HuH-7.5 (cell line): ENCODE data around the gene ADK.

Experiments
- DNase-seq: peaks from one replicate; pipeline ENCODE4 v3.0.0; 2011; ENCODE audit warnings: low spot score

ADK gene

GRCh38 chr10:74743401-74743800 lies 592.4 kb downstream of the ADK start:
- DNase-seq: peak; percentile 15

GRCh38 chr10:74745449-74745848 lies 594.4 kb downstream of the ADK start:
- DNase-seq: no peak

- no peak for DNase-seq
Observed at GRCh38 chr10:74746813-74747212, 595.8 kb downstream of the ADK start.

- no peak for DNase-seq
Observed at GRCh38 chr10:74748468-74749031, 597.5 kb downstream of the ADK start.

GRCh38 chr10:74750848-74751274 lies 599.8 kb downstream of the ADK start:
- no peak for DNase-seq

GRCh38 chr10:74752371-74753040 lies 601.5 kb downstream of the ADK start:
- no peak for DNase-seq

GRCh38 chr10:74753442-74754211 lies 602.6 kb downstream of the ADK start:
- no peak for DNase-seq

- no peak for DNase-seq
Observed at GRCh38 chr10:74754381-74754821, 603.4 kb downstream of the ADK start.

GRCh38 chr10:74755273-74755672 lies 604.3 kb downstream of the ADK start:
- no peak for DNase-seq
